ENCODE measurements around the gene PRRG2. TPM values are rescaled to one million over a fixed set of nuclear protein-coding genes. Genes with fewer than 3 reads are reported as not detected.

The PRRG2 gene
- total and polyA plus RNA-seq, 9 of the 15 experiments (the other 6 are each of a cell fraction or from before 2014, with no cell fraction given): 0.06 to 1.1 (median 0.33) TPM

DNA sequence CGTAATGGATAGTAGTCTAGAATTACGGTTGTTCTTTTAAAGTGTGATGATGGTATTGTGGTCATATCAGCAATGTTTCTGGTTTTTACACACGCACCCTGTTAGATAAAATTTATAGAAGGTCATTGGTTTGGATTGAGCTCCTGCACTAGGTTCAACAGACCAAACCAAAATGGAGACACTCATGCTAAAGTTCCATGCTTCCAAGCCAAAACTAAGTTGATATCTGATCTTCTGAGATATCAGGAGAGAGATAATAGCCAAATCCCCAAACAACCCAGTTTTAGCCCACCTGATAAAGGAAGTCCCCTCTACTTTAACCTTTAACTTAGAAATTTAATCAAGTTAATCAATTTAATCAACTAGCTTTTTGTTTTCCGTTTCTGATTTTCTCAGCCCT is 1.9 kb upstream of the PRRG2 start (continued):
- TF ChIP-seq, protein P1, sequence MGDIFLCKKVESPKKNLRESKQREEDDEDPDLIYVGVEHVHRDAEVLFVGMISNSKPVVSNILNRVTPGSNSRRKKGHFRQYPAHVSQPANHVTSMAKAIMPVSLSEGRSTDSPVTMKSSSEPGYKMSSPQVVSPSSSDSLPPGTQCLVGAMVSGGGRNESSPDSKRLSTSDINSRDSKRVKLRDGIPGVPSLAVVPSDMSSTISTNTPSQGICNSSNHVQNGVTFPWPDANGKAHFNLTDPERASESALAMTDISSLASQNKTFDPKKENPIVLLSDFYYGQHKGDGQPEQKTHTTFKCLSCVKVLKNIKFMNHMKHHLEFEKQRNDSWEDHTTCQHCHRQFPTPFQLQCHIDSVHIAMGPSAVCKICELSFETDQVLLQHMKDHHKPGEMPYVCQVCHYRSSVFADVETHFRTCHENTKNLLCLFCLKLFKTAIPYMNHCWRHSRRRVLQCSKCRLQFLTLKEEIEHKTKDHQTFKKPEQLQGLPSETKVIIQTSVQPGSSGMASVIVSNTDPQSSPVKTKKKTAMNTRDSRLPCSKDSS (IDR thresholded peaks at IDR 0.05; ENCODE audit: low read depth, partially characterized antibody): no peak
- no peak for TF ChIP-seq FIP1L1 (IDR thresholded peaks at IDR 0.05; ENCODE audit: low read depth, low read length, poor library complexity, severe bottlenecking)
- TF ChIP-seq PCBP1 (IDR thresholded peaks at IDR 0.05; ENCODE audit: low read depth, low read length, poor library complexity, severe bottlenecking): no peak
- no peak for TF ChIP-seq NFYB (IDR thresholded peaks at IDR 0.05; ENCODE audit: extremely low read depth, insufficient read length)
- TF ChIP-seq ERF (CRISPR knock-in tag; IDR thresholded peaks at IDR 0.05): peak; percentile 81; the same call in 1 of the 2 replicates
- no peak for TF ChIP-seq FOS (IDR thresholded peaks at IDR 0.05; ENCODE audit: extremely low read depth, insufficient read length)
- TF ChIP-seq, protein P2, sequence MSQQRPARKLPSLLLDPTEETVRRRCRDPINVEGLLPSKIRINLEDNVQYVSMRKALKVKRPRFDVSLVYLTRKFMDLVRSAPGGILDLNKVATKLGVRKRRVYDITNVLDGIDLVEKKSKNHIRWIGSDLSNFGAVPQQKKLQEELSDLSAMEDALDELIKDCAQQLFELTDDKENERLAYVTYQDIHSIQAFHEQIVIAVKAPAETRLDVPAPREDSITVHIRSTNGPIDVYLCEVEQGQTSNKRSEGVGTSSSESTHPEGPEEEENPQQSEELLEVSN (IDR thresholded peaks at IDR 0.05; ENCODE audit: borderline replicate concordance in 1 of 2, extremely low read depth in 1 of 2, insufficient read depth in 1 of 2, insufficient read length in 1 of 2, low read depth in 1 of 2, low read length in 1 of 2, poor library complexity in 1 of 2, severe bottlenecking in 1 of 2): no peak
- no peak for TF ChIP-seq BRF1 (IDR thresholded peaks at IDR 0.05; ENCODE audit: borderline replicate concordance, extremely low read depth, insufficient read length)
- TF ChIP-seq EP300 (IDR thresholded peaks at IDR 0.05; ENCODE audit: low read length): no peak
- TF ChIP-seq ZBTB8A (IDR thresholded peaks at IDR 0.05; ENCODE audit: partially characterized antibody): no peak
- no peak for TF ChIP-seq ZC3H4 (CRISPR knock-in tag; IDR thresholded peaks at IDR 0.05; ENCODE audit: borderline replicate concordance)
- TF ChIP-seq SNRNP70 (optimal IDR thresholded peaks at IDR 0.05; ENCODE audit: low read depth, low read length): no peak
- TF ChIP-seq ILK (tag; IDR thresholded peaks at IDR 0.05; ENCODE audit: borderline replicate concordance, low read depth): no peak
- TF ChIP-seq ATF7 (IDR thresholded peaks at IDR 0.05): no peak
- 0 out of 2 replicates have a peak, but pooled peaks have one; percentile 9 for TF ChIP-seq STAT5B (CRISPR knock-in tag; IDR thresholded peaks at IDR 0.05)
- TF ChIP-seq SRSF1 (IDR thresholded peaks at IDR 0.05; ENCODE audit: low read depth, low read length): no peak
- TF ChIP-seq RBM39 (optimal IDR thresholded peaks at IDR 0.05; ENCODE audit: low read depth, low read length): no peak
- no peak for TF ChIP-seq ZNF224 (CRISPR knock-in tag; IDR thresholded peaks at IDR 0.05)
- TF ChIP-seq, protein P3, sequence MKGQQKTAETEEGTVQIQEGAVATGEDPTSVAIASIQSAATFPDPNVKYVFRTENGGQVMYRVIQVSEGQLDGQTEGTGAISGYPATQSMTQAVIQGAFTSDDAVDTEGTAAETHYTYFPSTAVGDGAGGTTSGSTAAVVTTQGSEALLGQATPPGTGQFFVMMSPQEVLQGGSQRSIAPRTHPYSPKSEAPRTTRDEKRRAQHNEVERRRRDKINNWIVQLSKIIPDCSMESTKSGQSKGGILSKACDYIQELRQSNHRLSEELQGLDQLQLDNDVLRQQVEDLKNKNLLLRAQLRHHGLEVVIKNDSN (CRISPR knock-in tag; IDR thresholded peaks at IDR 0.05): no peak
- no peak for TF ChIP-seq RFX1 (IDR thresholded peaks at IDR 0.05)
- TF ChIP-seq, protein P4, sequence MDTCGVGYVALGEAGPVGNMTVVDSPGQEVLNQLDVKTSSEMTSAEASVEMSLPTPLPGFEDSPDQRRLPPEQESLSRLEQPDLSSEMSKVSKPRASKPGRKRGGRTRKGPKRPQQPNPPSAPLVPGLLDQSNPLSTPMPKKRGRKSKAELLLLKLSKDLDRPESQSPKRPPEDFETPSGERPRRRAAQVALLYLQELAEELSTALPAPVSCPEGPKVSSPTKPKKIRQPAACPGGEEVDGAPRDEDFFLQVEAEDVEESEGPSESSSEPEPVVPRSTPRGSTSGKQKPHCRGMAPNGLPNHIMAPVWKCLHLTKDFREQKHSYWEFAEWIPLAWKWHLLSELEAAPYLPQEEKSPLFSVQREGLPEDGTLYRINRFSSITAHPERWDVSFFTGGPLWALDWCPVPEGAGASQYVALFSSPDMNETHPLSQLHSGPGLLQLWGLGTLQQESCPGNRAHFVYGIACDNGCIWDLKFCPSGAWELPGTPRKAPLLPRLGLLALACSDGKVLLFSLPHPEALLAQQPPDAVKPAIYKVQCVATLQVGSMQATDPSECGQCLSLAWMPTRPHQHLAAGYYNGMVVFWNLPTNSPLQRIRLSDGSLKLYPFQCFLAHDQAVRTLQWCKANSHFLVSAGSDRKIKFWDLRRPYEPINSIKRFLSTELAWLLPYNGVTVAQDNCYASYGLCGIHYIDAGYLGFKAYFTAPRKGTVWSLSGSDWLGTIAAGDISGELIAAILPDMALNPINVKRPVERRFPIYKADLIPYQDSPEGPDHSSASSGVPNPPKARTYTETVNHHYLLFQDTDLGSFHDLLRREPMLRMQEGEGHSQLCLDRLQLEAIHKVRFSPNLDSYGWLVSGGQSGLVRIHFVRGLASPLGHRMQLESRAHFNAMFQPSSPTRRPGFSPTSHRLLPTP (IDR thresholded peaks at IDR 0.05; ENCODE audit: borderline replicate concordance, extremely low read depth, insufficient read length): no peak
- TF ChIP-seq ETS2 (tag; IDR thresholded peaks at IDR 0.05; ENCODE audit: borderline replicate concordance, poor library complexity, severe bottlenecking): no peak
- TF ChIP-seq JUNB (CRISPR knock-in tag; conservative IDR thresholded peaks at IDR 0.05): no peak
